Measurements from ENCODE around the gene ELOA. TPM values are rescaled to one million over a fixed set of nuclear protein-coding genes. Genes with fewer than 3 reads are reported as not detected.
A peak's percentile ranks its signal among the peaks of the same experiment; 100 is the strongest.
"Not testable (repeated sequence)": the region's sequence is repeated elsewhere in the genome, so short reads cannot be mapped to it uniquely, and the experiment has no call there.

ELOA gene
- polyA plus RNA-seq, 1 experiment, result 30.8 TPM

DNA sequence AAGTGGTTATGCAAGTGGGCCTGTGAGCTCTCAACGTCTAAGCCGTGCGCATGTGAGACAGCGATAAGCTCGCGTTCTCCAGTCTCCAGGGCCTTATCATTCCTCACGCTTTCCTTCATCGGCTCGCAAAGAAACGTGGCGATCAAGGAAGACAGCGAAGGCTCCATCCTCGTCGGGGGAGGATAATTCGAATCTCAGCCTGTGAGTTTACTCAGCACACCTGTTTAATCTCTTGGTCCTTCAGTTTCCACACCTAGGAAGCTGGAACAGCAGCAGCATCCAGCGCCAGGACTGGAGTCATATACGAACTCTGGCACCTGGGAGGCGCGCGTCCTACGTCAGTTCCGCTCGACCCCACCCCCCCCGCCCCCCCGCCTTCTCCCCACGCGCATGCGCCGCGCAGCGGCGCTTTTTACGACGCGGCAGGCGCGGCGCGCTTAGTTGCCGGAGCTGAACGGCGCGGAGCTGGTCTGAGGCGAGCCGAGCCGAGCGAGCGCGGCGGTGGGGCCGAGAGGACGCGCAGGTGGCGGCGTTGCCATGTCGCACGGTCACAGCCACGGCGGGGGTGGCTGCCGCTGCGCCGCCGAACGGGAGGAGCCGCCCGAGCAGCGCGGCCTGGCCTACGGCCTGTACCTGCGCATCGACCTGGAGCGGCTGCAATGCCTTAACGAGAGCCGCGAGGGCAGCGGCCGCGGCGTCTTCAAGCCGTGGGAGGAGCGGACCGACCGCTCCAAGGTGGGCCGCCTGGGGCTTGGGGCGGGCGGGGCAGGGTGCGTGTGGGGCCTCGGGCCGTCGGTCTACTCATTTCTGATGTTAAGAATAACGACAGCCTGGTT is 34.9 kb downstream of the ELOA start, which contains the start of gene PITHD1:
TSS of gene PITHD1 (plus strand) at position 440 of the 836 bp plus-strand sequence. CDS start at position 538, 98 bp downstream.
- Histone ChIP-seq H3K27me3 (ENCODE audit: control insufficient read depth, insufficient read depth, low read length) (no peaks in the 10 kb centered on the region), H3K9me3 (ENCODE audit: control insufficient read depth, insufficient read depth, low read length) (no peaks in the 10 kb centered on the region), H3K4me3 (ENCODE audit: low read depth, low read length) (peak within 1 kb of the TSS; percentile 85), H3K27ac (ENCODE audit: low read depth, low read length) (peak within 1 kb of the TSS; percentile 89)
- TF ChIP-seq, protein P1, sequence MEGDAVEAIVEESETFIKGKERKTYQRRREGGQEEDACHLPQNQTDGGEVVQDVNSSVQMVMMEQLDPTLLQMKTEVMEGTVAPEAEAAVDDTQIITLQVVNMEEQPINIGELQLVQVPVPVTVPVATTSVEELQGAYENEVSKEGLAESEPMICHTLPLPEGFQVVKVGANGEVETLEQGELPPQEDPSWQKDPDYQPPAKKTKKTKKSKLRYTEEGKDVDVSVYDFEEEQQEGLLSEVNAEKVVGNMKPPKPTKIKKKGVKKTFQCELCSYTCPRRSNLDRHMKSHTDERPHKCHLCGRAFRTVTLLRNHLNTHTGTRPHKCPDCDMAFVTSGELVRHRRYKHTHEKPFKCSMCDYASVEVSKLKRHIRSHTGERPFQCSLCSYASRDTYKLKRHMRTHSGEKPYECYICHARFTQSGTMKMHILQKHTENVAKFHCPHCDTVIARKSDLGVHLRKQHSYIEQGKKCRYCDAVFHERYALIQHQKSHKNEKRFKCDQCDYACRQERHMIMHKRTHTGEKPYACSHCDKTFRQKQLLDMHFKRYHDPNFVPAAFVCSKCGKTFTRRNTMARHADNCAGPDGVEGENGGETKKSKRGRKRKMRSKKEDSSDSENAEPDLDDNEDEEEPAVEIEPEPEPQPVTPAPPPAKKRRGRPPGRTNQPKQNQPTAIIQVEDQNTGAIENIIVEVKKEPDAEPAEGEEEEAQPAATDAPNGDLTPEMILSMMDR (IDR thresholded peaks at IDR 0.05; ENCODE audit: low read depth, low read length), result no peak
- CTCF ChIA-PET, result interaction anchor here (0.9 to 1.4 kb wide), 2 partner anchors 91 to 139 kb away, joined by 3 read pairs; no protein-coding TSS in a partner anchor
- DNase-seq (ENCODE audit: low read depth, low spot score), result peak; percentile 46
- POLR2A ChIA-PET, result interaction anchor here (0.6 to 1.4 kb wide), 6 partner anchors 10 to 442 kb away, joined by 3 to 8 read pairs (median 5); partner anchors contain the start of genes LYPLA2 and RPL11

DNA sequence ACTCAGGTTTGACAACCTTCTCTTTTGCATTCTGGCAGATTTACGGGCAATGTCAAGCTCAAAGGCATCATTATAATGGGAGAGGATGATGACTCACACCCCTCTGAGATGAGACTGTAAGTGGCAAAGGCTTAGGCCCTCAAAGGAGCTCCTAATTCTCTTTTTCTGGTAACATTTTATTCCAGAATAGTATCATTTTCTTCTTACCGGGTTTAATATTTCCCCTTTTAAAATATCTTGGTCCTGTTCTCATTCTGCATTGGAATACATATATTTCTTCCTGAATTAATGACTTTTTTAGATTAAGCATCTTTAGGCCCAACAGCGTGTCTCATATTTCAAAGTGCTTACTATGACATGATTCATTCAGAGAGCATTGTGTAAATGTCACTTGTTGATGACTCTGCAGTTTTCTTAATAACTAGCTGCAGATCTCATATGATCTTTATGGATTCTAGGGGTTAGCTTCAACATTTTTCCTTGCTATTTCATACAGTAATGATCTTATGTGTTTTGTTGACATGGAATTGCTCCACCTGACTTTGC is 36.6 kb downstream of the ELOA start:
- TF ChIP-seq, protein P1 (IDR thresholded peaks at IDR 0.05; ENCODE audit: low read depth, low read length), result no peak
- CTCF ChIA-PET, result interaction anchor here (0.8 to 1.8 kb wide), 4 partner anchors 9 to 136 kb away, joined by 3 to 11 read pairs (median 3); partner anchors contain the start of gene RPL11
- Histone ChIP-seq H3K4me3 (ENCODE audit: low read depth, low read length) (peak overlapping the region; percentile 85), H3K9me3 (ENCODE audit: control insufficient read depth, insufficient read depth, low read length) (no peaks in the 10 kb centered on the region), H3K27ac (ENCODE audit: low read depth, low read length) (peak overlapping the region; percentile 12), H3K27me3 (ENCODE audit: control insufficient read depth, insufficient read depth, low read length) (no peaks in the 10 kb centered on the region)
- POLR2A ChIA-PET, result interaction anchor here (0.7 to 1.3 kb wide), 6 partner anchors 10 to 89 kb away, joined by 3 to 11 read pairs (median 3); partner anchors contain the start of genes HMGCL, LYPLA2 and RPL11
- DNase-seq (ENCODE audit: low read depth, low spot score), result no peak

DNA sequence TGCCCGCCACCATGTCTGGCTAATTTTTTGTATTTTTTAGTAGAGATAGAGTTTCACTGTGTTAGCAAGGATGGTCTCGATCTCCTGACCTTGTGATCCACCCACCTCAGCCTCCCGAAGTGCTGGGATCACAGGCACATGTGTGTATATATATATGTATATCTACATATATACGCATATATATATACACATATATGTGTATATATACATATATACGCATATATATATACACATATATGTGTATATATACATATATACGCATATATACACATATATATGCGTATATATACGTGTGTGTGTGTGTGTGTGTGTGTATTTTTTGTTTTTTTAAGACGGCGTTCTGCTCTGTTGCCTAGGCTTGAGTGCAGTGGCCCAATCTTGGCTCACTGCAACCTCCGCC is 39.9 kb downstream of the ELOA start:
- DNase-seq (ENCODE audit: low read depth, low spot score); H3K9me3 ChIP-seq (ENCODE audit: control insufficient read depth, insufficient read depth, low read length); POLR2A ChIA-PET; H3K4me3 ChIP-seq (ENCODE audit: low read depth, low read length); H3K27ac ChIP-seq (ENCODE audit: low read depth, low read length); H3K27me3 ChIP-seq (ENCODE audit: control insufficient read depth, insufficient read depth, low read length): not testable (repeated sequence)
- CTCF ChIA-PET, result interaction anchor here (2.0 kb wide), 1 partner anchor 11 kb away, joined by 7 read pairs; no protein-coding TSS in a partner anchor

DNA sequence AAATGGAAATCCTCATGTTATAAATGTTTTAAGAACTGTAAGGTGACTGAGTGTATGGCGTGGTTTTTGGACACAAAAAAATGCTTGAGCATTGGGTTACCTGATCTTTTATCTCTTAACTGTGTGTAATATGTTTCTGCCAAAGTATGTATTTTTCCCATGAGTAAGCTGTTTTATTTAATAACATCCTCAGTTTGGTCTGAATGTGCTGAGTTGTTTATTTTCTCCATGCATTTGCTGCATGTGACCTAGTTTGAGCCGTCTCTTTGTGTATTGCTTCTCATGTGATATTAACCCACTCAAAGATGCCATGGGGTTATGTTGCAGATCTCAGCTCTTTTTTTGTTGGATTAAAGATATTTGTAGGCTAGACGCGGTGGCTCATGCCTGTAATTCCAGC is 41.6 kb downstream of the ELOA start:
- H3K27me3 ChIP-seq (ENCODE audit: control insufficient read depth, insufficient read depth, low read length), result no peaks in the 10 kb centered on the region
- POLR2A ChIA-PET, result no interaction called here
- CTCF ChIA-PET, result no interaction called here

DNA sequence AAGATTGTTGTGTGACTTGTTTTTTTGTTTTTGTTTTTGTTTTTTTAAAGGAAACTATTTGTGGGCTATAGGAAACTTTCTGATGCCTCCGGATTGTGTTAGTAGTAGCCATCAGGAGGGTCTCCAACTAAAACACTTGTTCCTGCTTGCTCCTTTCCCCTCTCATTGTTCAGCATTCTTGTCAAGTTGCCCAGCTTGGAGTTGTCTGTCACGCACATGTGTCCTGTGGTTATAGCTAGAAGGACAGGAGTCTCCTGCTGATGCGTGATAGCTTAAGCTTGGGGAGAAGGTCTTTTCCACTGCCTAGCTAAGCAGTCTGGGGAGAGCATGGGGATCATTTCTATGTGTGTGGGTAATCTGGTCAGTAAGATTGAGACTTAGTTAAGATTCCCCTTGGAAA is 44.4 kb downstream of the ELOA start:
- Histone ChIP-seq H3K27ac (ENCODE audit: low read depth, low read length) (no peak overlapping the region), H3K9me3 (ENCODE audit: control insufficient read depth, insufficient read depth, low read length) (no peaks in the 10 kb centered on the region; the same call in 1 of the 2 replicates), H3K27me3 (ENCODE audit: control insufficient read depth, insufficient read depth, low read length) (no peaks in the 10 kb centered on the region), H3K4me3 (ENCODE audit: low read depth, low read length) (no peak overlapping the region)
- TF ChIP-seq, protein P1 (IDR thresholded peaks at IDR 0.05; ENCODE audit: low read depth, low read length), result no peak
- ChIA-PET CTCF (interaction anchor here (0.6 to 2.0 kb wide), 3 partner anchors 16 to 38 kb away, joined by 3 to 8 read pairs (median 5); partner anchors contain the start of gene HMGCL), POLR2A (interaction anchor here (0.6 kb wide), 1 partner anchor 45 kb away, joined by 3 read pairs; the partner anchor contains the start of gene ELOA)
- no peak for DNase-seq (ENCODE audit: low read depth, low spot score)

More for the DNA sequence above, 41.6 kb downstream of the ELOA start:
- Histone ChIP-seq H3K9me3 (ENCODE audit: control insufficient read depth, insufficient read depth, low read length) (no peaks in the 10 kb centered on the region), H3K4me3 (ENCODE audit: low read depth, low read length) (no peak overlapping the region), H3K27ac (ENCODE audit: low read depth, low read length) (no peak overlapping the region)
- TF ChIP-seq, protein P1 (IDR thresholded peaks at IDR 0.05; ENCODE audit: low read depth, low read length), result no peak
- DNase-seq (ENCODE audit: low read depth, low spot score), result no peak

Data from AG04450 (cell line).